Keratinocyte (primary cell): ENCODE measurements around the gene TAF1A. TPM values are rescaled to one million over a fixed set of nuclear protein-coding genes. Genes with fewer than 3 reads are reported as not detected.

ENCODE experiments used
- DNase-seq: peaks from one replicate; pipeline ENCODE4 v3.0.0-alpha.2; 2011; ENCODE audit warnings: low read depth, missing footprints, low spot score
- FAIRE-seq: peaks from 2 replicates; lab custom pipeline; 2011; peaks lifted over from hg19 to GRCh38; lab: Jason Lieb, UNC
- H2AFZ ChIP-seq: 2 replicates; pipeline ENCODE4 v1.6.0; 2012; ENCODE audit warnings: low read length, control low read depth, inconsistent platforms; ENCODE audit not compliant: control insufficient read depth
- H3K27ac ChIP-seq: 2 replicates; pipeline ENCODE4 v1.5.1; 2011; ENCODE audit warnings: low read length; ENCODE audit not compliant: control insufficient read depth, insufficient read depth
- H3K27me3 ChIP-seq: 3 replicates; pipeline ENCODE4 v1.6.0; 2011; ENCODE audit warnings: low read length; ENCODE audit not compliant: control insufficient read depth, insufficient read depth; ENCODE audit errors: extremely low read depth
- H3K36me3 ChIP-seq, 2 experiments: 2 replicates in 1 of 2; 3 replicates in 1 of 2; pipeline ENCODE4 v1.5.1; 2011; ENCODE audit warnings: low read length in 2 of 2, mild to moderate bottlenecking in 1 of 2; ENCODE audit not compliant: control insufficient read depth in 2 of 2, insufficient read depth in 2 of 2; ENCODE audit errors: extremely low read depth in 1 of 2
- H3K4me1 ChIP-seq: 3 replicates; pipeline ENCODE4 v1.5.1; 2011; ENCODE audit warnings: low read length; ENCODE audit not compliant: control insufficient read depth, insufficient read depth; ENCODE audit errors: extremely low read depth
- H3K4me2 ChIP-seq: 3 replicates; pipeline ENCODE4 v1.6.0; 2011; ENCODE audit warnings: low read depth, low read length; ENCODE audit not compliant: control insufficient read depth, insufficient read depth; ENCODE audit errors: extremely low read depth
- H3K4me3 ChIP-seq, 3 experiments: fragments of 200-600 bp in 1 of 3; sonication (generic) in 1 of 3; 2 replicates in 2 of 3; 3 replicates in 1 of 3; pipeline ENCODE4 v1.5.1; 2011 to 2016; ENCODE audit warnings: low read length in 3 of 3, mild to moderate bottlenecking in 3 of 3, control low read depth in 2 of 3, inconsistent platforms in 1 of 3, low read depth in 1 of 3, mixed read lengths in 1 of 3, mixed run types in 1 of 3, moderate library complexity in 1 of 3; ENCODE audit not compliant: control insufficient read depth in 2 of 3, insufficient read depth in 2 of 3; ENCODE audit errors: extremely low read depth in 1 of 3
- H3K79me2 ChIP-seq: 2 replicates; pipeline ENCODE4 v1.6.0; 2012; ENCODE audit warnings: low read length; ENCODE audit not compliant: control insufficient read depth, insufficient read depth
- H3K9ac ChIP-seq: 3 replicates; pipeline ENCODE4 v1.6.0; 2011; ENCODE audit warnings: low read length; ENCODE audit not compliant: control insufficient read depth, insufficient read depth; ENCODE audit errors: extremely low read depth
- H3K9me1 ChIP-seq: 3 replicates; pipeline ENCODE4 v1.6.0; 2011; ENCODE audit warnings: low read length; ENCODE audit not compliant: control insufficient read depth, insufficient read depth; ENCODE audit errors: extremely low read depth
- H3K9me3 ChIP-seq: 2 replicates; pipeline ENCODE4 v1.5.1; 2012; ENCODE audit warnings: low read depth, low read length; ENCODE audit not compliant: control insufficient read depth
- H4K20me1 ChIP-seq: 3 replicates; pipeline ENCODE4 v1.6.0; 2011; ENCODE audit warnings: low read length; ENCODE audit not compliant: control insufficient read depth, insufficient read depth; ENCODE audit errors: extremely low read depth
- CTCF ChIP-seq, 3 experiments: IDR thresholded peaks in 1 of 3; conservative IDR thresholded peaks in 1 of 3; optimal IDR thresholded peaks in 1 of 3; 2 replicates in 2 of 3; 3 replicates in 1 of 3; pipeline versions ENCODE3 to v1.5.1; 2011; ENCODE audit warnings: low read length in 3 of 3, mild to moderate bottlenecking in 3 of 3, moderate library complexity in 2 of 3, control low read depth in 1 of 3, inconsistent platforms in 1 of 3; ENCODE audit not compliant: insufficient read depth in 2 of 3; ENCODE audit errors: extremely low read depth in 1 of 3
- EZH2 ChIP-seq: IDR thresholded peaks from one replicate; pipeline ENCODE4 v1.6.1; 2012; ENCODE audit warnings: inconsistent platforms, mild to moderate bottlenecking, low read length, moderate library complexity
- dilution Hi-C: fragments of 300-500 bp; cut with MboI; formaldehyde crosslinking; loops from one replicate; pipeline ENCODE4 v1.7.0; 2020; ENCODE audit warnings: low sequenced_read_pairs; ENCODE audit not compliant: extremely low pct_ligation_motif_present
- polyA plus RNA-seq, 5 experiments: library from polyadenylated mRNA; depleted of rRNA in 3 of 5; stranded (reverse) in 3 of 5; stranded (forward) in 1 of 5; unstranded in 1 of 5; fragments of >200 nt; gene quantifications; 1 replicate in 1 of 5; 2 replicates in 3 of 5; 3 replicates in 1 of 5; pipeline versions ENCODE4 v1.2.1 to v1.2.3, GENCODE V29; 2011 to 2012; ENCODE audit warnings: missing spikeins in 2 of 5, low read depth in 1 of 5, low replicate concordance in 1 of 5

The TAF1A gene
- polyA plus RNA-seq, 1 donor (not counting 4 experiments of a cell fraction or from before 2014, with no cell fraction given) = 7.2 TPM

GRCh38 chr1:222622765-222623164, 33.0 kb upstream of the TAF1A start:
- H3K36me3 ChIP-seq = peaks cover 4 to 5% of the 10 kb centered on the region in 2 experiments
- dilution Hi-C loops = no loop called here
- no peak for FAIRE-seq
- H4K20me1 ChIP-seq = no peaks in the 10 kb centered on the region
- no peak overlapping the region for H3K4me3 ChIP-seq
- H3K4me1 ChIP-seq = peaks cover 8% of the 10 kb centered on the region
- H3K27ac ChIP-seq = no peak overlapping the region
- H3K9me3 ChIP-seq = no peaks in the 10 kb centered on the region
- no peak for DNase-seq
- no peak overlapping the region for H3K9ac ChIP-seq
- TF ChIP-seq EZH2 (no peak), CTCF (optimal IDR thresholded peaks at IDR 0.05 in 1 of 3, IDR thresholded peaks at IDR 0.05 in 1 of 3, conservative IDR thresholded peaks at IDR 0.05 in 1 of 3; ENCODE audit: extremely low read depth in 1 of 3, insufficient read depth in 2 of 3, low read length in 3 of 3) (no peak)
- no peaks in the 10 kb centered on the region for H3K9me1 ChIP-seq
- no peak overlapping the region for H3K4me2 ChIP-seq
- H3K79me2 ChIP-seq = peaks cover 10% of the 10 kb centered on the region
- H2AFZ ChIP-seq = no peak overlapping the region
- no peaks in the 10 kb centered on the region for H3K27me3 ChIP-seq

- DNase-seq (no peak), FAIRE-seq (no peak)
- Histone ChIP-seq H4K20me1 (no peaks in the 10 kb centered on the region), H3K27ac (no peak overlapping the region), H3K4me3 (no peak overlapping the region), H3K27me3 (no peaks in the 10 kb centered on the region), H3K4me1 (peaks cover 8% of the 10 kb centered on the region), H3K9ac (no peak overlapping the region), H3K36me3 (peaks cover 0 to 3% of the 10 kb centered on the region in 2 experiments), H3K79me2 (peaks cover 10% of the 10 kb centered on the region), H3K4me2 (no peak overlapping the region), H3K9me3 (no peaks in the 10 kb centered on the region), H2AFZ (no peak overlapping the region), H3K9me1 (no peaks in the 10 kb centered on the region)
- TF ChIP-seq EZH2 = no peak
- no peak for TF ChIP-seq CTCF (optimal IDR thresholded peaks at IDR 0.05 in 1 of 3, IDR thresholded peaks at IDR 0.05 in 1 of 3, conservative IDR thresholded peaks at IDR 0.05 in 1 of 3; ENCODE audit: extremely low read depth in 1 of 3, insufficient read depth in 2 of 3, low read length in 3 of 3)
- dilution Hi-C loops = no loop called here
Observed at GRCh38 chr1:222620566-222620965, 30.8 kb upstream of the TAF1A start.
